Psoas muscle (tissue), 8 donors: ENCODE measurements around the gene FGD3. TPM values are rescaled to one million over a fixed set of nuclear protein-coding genes. Genes with fewer than 3 reads are reported as not detected.
A peak's percentile ranks its signal among the peaks of the same experiment; 100 is the strongest.

Source experiments
- ATAC-seq, 4 donors: fragments of 200-7000 bp; cut with Tn5 transposase; one replicate each; pipeline ENCODE4 v1.9.1; 2020; ENCODE audit warnings: moderate library complexity in 3 of 4, mild to moderate bottlenecking in 2 of 4
- DNase-seq, 2 donors: peaks; one replicate each; pipeline ENCODE4 v3.0.0-alpha.2; 2020
- H3K27ac ChIP-seq: fragments of 200-600 bp; one replicate; pipeline ENCODE4 v1.8.0; 2022
- H3K27me3 ChIP-seq, 3 donors: fragments of 200-600 bp in 1 of 3; one replicate each; pipeline versions ENCODE4 v1.6.1 to v1.8.0; 2013 to 2022; ENCODE audit warnings: low read length in 2 of 3, mild to moderate bottlenecking in 2 of 3, moderate library complexity in 1 of 3; ENCODE audit not compliant: insufficient read depth in 3 of 3
- H3K36me3 ChIP-seq, 2 donors: fragments of 200-600 bp in 1 of 2; one replicate each; pipeline versions ENCODE4 v1.6.1 to v1.8.0; 2013 to 2022; ENCODE audit warnings: low read depth in 1 of 2, mild to moderate bottlenecking in 1 of 2, moderate library complexity in 1 of 2; ENCODE audit not compliant: insufficient read depth in 1 of 2
- H3K4me1 ChIP-seq: fragments of 200-600 bp; one replicate; pipeline ENCODE4 v1.8.0; 2022
- H3K4me3 ChIP-seq: fragments of 200-600 bp; one replicate; pipeline ENCODE4 v1.8.0; 2022; ENCODE audit warnings: mild to moderate bottlenecking
- H3K9me3 ChIP-seq: fragments of 200-600 bp; one replicate; pipeline ENCODE4 v1.8.0; 2022
- WGBS, 3 donors: extraction: QIAGEN DNeasy Blood & Tissue Kit; methylation state at CpG; one replicate each; pipeline versions ENCODE4 v1.1.6 to v1.1.7; 2013; 5-methylcytosine and 5-hydroxymethylcytosine counted together
- intact Hi-C, 2 donors: fragments of 100-400 bp; cut with DNase I; formaldehyde crosslinking; loops; one replicate each; pipeline versions ENCODE4 v1.11.0 to v1.14.2; 2022
- polyA plus RNA-seq, 3 donors: library from polyadenylated mRNA; stranded (reverse); fragments of 200-250 nt; gene quantifications; one replicate each; pipeline ENCODE4 v1.2.3, GENCODE V29; 2013
- total RNA-seq, 4 donors: library from RNA; stranded (reverse); fragmentation: NEBNext Ultra II Directional in 2 of 4; extraction: Animal tissue kit (Norgen Biotek cat#: 25700) in 2 of 4; gene quantifications; one replicate each; pipeline versions ENCODE4 v1.2.1 to v1.2.4, GENCODE V29; 2021 to 2023
- TF ChIP-seq, protein P1 (sequence below): fragments of 200-600 bp; IDR thresholded peaks from one replicate; pipeline ENCODE4 v1.8.0; 2022; ENCODE audit warnings: antibody characterized with exemption
- donor health status: healthy with polysubstance abuse.
- donor health status: DM: no; HTN: no; CAD: no; lungs with moderate emphysema.
- donor health status: Bipolar disorder and iron deficiency.
- donor health status: healthy.
- donor health status: DM: yes; HTN: yes; CAD: no.
- donor health status: DM: no; HTN: no; CAD: no.
- donor health status: DM: no; HTN: no; CAD: no.
- donor health status: DM: yes; HTN: yes; CAD: no.

Gene FGD3
- total and polyA plus RNA-seq, 7 donors: 0.45 to 2.5 (median 1.2) TPM

DNA sequence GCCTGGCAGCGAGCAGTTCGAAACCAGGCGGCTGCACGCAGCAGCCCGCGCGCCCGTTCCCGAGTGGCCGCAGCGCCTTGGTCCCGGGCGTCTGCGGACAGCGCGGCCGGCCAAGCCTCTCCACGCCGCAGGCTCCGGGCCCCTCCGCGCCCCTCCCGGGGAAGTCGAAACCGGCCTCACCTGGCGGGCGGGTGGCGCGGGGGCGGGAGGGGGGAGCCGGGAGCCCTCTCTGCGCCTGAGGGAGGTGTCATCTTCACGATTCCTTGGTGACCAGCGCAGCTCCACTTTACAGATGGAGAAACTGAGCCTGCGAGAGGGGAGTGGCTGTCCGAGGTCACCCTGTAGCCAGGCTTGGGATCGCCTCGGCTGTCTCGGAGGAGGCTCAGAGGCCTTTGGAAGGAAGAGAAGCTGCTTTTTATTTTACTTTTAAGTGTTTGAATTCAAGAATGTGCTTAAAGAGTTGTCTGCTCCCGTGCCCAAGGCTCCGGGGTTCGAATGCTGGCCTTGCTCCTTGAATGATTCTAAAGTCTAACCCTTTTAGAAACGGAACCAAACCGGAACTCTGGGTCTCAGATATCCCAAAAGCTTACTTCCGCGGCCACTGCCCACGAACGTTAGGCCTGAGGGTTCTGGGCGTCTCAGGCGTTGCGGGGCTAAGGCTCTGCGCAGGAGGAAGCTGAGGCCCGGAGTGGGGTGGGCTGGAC is 111.8 kb downstream of the FGD3 start:
- H3K4me3 ChIP-seq: peak overlapping the region; percentile 66
- no peaks in the 10 kb centered on the region for H3K4me1 ChIP-seq
- 30 to 64% (median 44%) methylated on average over 24 to 53 of the region's 53 CpGs for WGBS, 3 donors
- H3K27me3 ChIP-seq: peaks cover 0 to 35% (median 0%) of the 10 kb centered on the region in 3 donors
- no peak overlapping the region for H3K27ac ChIP-seq
- H3K9me3 ChIP-seq: no peaks in the 10 kb centered on the region
- intact Hi-C loops: no loop called here
- ATAC-seq: peak in 1 of 4 donors; percentile 17
- H3K36me3 ChIP-seq: no peaks in the 10 kb centered on the region
- DNase-seq: no peak
- TF ChIP-seq, protein P1, sequence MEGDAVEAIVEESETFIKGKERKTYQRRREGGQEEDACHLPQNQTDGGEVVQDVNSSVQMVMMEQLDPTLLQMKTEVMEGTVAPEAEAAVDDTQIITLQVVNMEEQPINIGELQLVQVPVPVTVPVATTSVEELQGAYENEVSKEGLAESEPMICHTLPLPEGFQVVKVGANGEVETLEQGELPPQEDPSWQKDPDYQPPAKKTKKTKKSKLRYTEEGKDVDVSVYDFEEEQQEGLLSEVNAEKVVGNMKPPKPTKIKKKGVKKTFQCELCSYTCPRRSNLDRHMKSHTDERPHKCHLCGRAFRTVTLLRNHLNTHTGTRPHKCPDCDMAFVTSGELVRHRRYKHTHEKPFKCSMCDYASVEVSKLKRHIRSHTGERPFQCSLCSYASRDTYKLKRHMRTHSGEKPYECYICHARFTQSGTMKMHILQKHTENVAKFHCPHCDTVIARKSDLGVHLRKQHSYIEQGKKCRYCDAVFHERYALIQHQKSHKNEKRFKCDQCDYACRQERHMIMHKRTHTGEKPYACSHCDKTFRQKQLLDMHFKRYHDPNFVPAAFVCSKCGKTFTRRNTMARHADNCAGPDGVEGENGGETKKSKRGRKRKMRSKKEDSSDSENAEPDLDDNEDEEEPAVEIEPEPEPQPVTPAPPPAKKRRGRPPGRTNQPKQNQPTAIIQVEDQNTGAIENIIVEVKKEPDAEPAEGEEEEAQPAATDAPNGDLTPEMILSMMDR: no peak

DNA sequence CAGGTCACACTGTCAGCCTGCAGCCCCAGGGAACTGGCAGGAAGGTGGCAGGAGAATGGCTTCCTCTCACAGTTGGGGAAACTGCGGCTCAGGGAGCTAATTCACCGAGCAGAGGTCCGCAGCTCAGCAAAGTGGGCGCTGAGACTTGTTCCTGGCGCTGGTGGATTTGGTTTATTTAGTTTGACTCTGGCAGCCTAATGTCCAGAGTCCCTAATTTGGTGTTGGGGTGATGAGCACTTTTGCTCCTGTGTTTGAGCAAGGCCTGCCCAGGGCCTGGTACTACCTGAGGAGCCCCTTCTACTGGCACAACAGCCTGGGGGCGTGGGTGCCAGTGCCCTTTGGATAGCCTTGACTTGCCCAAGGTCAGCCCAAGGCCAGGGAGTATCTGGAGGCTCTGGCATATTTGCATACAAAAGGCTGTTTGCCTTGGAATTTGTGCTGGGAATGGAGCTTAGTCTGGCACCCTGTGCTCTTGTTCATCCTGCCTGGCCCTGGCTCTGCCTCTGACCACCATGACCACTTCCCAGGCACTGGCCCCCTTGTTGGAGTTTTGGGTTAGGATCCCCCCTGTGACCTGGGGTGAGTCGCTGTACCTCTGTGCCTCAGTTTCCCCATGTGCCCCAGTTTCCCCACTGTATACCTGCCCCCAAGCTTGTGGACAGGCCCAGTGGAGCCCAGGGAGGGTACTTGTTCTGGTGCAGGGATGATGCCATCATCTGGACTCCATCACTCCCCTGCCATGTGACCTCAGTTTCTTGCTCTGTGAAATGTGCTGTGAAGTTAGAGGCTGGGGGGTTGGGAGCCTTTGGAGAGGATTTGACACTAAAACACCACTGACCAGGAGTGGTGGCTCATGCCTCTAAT is 112.6 kb downstream of the FGD3 start:
- H3K4me1 ChIP-seq: no peaks in the 10 kb centered on the region
- peak overlapping the region; percentile 66 for H3K4me3 ChIP-seq
- TF ChIP-seq, protein P1: no peak
- intact Hi-C loops: no loop called here
- no peaks in the 10 kb centered on the region for H3K9me3 ChIP-seq
- no peaks in the 10 kb centered on the region for H3K36me3 ChIP-seq
- no peak for ATAC-seq
- whole genome bisulfite sequencing, 3 donors: 84 to 88% (median 86%) methylated on average over 7 of the region's 7 CpGs
- peaks cover 0 to 35% (median 0%) of the 10 kb centered on the region in 3 donors for H3K27me3 ChIP-seq
- DNase-seq: no peak
- H3K27ac ChIP-seq: no peak overlapping the region

DNA sequence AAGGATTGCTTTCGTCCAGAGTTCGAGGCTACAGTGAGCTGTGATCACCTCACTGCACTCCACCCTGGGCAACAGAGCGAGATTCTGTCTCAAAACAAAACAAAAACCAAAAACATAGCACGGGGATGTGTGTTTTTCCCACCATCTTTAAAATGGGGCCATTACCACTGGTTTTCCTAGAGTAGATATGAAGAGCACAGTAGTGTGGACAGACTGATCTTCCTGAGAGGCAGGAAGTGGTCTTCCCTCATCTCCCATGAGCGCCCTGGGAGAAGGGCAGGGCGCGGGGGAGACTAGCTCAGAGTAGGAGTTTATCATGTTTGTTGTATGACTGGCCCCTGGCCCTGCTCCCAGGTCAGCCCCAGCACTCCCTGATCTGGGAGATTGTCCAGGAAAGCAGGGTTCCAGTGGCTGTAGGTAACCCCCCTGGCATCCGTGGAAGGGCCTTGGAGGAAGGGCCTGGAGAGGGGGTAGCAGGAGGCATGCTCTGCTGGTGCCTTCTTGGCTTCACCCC is 113.5 kb downstream of the FGD3 start:
- Histone ChIP-seq H3K4me1 (no peaks in the 10 kb centered on the region), H3K27me3 (peaks cover 0 to 35% (median 0%) of the 10 kb centered on the region in 3 donors), H3K27ac (no peak overlapping the region), H3K36me3 (no peaks in the 10 kb centered on the region), H3K9me3 (no peaks in the 10 kb centered on the region), H3K4me3 (no peak overlapping the region)
- TF ChIP-seq, protein P1: no peak
- DNase-seq: no peak
- ATAC-seq: no peak
- intact Hi-C loops: no loop called here
- WGBS, 3 donors: 84 to 89% (median 87%) methylated on average over 8 of the region's 8 CpGs

DNA sequence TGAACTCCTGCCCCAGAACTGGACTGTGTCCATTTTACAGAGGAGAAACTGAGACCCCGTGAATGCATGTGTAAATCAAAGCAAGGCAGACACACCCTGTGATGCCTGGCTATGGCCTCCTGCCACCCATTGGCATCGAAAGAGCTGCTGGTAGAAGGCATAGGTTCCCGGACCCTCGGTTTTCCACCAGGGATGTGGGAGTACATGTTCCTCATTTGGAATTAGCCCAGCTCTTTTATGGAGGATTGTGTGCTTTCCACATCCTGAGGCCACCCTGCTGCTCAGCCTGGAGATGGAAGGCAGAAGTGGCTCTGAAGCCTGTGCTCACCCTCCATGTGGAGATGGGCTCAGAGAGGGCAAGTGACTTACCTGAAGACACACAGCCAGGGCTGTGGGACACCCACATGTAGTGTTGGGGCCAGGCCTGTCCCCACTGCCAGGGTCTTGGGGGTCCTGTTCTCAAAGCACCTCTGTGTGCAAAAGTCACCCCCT is 114.0 kb downstream of the FGD3 start:
- no peak for DNase-seq
- H3K27ac ChIP-seq: no peak overlapping the region
- no peak overlapping the region for H3K4me3 ChIP-seq

More for the DNA sequence above, 114.0 kb downstream of the FGD3 start:
- no peaks in the 10 kb centered on the region for H3K36me3 ChIP-seq
- intact Hi-C loops: no loop called here
- H3K27me3 ChIP-seq: peaks cover 0 to 35% (median 0%) of the 10 kb centered on the region in 3 donors
- 86 to 91% (median 90%) methylated on average over 4 of the region's 4 CpGs for WGBS, 3 donors
- TF ChIP-seq, protein P1: no peak
- no peaks in the 10 kb centered on the region for H3K9me3 ChIP-seq
- no peak for ATAC-seq
- H3K4me1 ChIP-seq: no peaks in the 10 kb centered on the region
